ACHN (cell line): ENCODE measurements around the gene MYO1A.

ENCODE experiments used
- DNase-seq: peaks from one replicate; pipeline ENCODE4 v3.0.0-alpha.2; 2015
- in situ Hi-C: cut with HindIII; loops from 2 replicates; pipeline ENCODE4 v1.10.0; 2017; ENCODE audit warnings: low sequenced_read_pairs, low pct_ligation_motif_present, low pct_unique_long_range_greater_than_20kb

The MYO1A gene

DNA sequence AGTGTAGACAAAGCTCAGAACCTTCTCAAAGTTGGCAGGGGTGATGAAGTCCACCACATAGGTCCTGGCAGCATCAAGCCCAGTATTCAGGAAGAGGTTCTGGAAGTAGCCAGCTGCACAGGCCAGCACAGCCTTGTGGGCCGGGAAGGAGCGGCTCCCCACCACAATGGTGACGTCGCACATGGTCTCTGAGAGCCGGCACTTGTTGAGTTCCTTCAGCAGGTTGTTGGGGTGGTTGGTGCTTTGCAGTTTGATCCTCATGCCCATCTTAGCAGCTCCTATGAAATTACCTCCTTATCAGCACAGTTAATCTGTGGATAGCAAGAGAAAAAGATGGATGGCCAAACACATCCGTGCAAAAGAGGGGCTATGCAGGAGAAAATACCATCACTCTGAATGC lies 45.3 kb downstream of the MYO1A start:
- DNase-seq: no peak
- in situ Hi-C loops: no loop called here

DNA sequence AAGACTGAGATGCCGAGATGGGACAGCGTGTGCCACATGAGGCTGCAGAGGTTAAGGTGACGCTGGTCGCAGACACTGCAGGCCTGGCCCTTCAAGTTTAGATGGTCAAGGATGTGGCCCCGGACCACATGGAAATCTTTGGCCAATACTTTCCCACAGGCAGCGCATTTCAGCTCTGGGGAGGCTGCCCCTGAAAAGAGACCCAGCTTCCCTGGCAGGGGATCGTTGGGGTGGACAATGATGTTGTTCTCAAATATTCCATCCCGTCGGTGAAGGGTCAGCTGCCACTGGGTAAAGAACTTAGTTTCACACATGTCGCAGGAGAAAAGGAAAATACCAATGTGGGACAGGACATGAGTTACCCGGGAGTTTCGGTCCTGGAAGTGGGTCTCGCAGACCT lies 46.5 kb downstream of the MYO1A start:
- in situ Hi-C loops: no loop called here
- DNase-seq: no peak

DNA sequence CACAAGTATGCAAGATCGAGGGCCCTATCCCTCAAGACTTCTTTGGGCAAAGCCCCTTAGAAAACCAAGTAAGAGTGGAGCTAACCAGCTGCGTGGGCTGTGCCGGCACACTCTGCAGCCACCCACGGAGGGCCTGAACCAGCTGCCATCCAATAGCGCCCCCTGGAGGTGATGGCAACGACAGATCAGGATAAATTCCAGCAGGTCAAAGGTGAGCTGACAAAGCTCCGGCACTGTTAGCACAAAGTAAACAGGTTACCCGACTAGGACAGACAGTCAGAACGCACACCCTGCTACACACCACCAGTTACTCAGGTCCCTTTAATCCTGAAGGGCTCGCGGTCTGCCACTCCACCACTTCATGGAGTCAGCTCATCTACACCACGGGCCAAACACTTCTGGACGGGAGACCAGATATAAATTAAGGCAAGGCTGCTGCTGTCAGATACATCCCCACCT lies 48.5 kb downstream of the MYO1A start:
- in situ Hi-C loops: no loop called here
- DNase-seq: peak; percentile 70

DNA sequence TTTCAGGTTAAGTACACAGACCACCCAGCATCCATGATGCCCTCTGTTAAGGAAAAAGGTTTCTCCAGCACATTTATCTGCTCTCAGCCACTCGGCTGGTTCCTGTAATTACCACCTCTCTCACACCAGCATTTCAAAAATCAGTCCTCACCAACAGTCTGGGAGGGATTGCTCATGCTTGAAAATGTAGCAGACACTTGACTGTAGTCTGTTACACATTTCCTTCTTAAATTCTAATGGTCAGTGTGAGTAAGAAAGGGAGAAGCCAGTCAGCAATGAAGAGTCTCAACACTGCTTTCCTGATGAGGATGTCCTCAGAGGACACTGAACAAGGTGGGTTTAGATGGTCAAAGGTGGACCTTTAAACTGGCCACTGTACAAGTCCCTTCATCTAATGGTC lies 49.5 kb downstream of the MYO1A start:
- DNase-seq: peak; percentile 42
- in situ Hi-C loops: no loop called here

DNA sequence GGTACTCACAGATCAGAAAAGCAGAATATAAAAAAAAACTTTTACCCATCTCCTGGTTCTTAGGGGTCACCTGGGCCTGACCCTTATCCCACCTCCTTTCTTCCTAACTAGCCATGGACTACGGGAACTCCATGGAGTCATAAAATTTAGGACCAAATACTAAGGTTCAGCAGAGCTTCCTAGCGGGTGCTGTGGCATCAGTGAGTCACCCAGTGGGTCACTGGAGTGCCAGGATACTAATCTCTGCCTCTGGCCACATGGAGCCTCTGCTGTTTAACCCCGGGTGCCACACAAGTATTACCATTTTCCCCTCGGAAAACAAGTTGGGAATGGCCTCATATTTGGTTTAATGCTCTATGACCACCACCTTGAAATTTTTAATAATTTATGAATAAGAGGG lies 50.5 kb downstream of the MYO1A start:
- peak; percentile 33 for DNase-seq
- in situ Hi-C loops: no loop called here

DNA sequence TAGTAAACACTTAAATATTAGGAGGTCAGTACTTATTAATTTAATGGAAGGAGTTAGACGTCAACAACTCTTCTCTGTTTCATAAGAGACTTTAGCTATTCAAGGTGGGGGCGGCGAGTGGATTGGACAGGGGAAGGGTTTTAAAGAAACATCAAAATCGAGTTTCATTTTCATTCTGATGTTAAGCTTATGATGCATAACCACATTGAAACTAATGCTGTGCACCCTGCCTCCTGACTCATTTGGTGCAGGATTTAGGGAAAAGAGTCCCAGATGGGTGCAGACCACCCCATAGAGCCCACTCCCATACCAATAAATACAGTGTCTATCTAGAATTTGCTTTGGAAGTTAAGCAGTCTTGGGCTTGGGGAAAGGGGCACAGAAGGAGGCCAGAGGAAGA lies 50.9 kb downstream of the MYO1A start:
- in situ Hi-C loops: no loop called here
- DNase-seq: no peak

DNA sequence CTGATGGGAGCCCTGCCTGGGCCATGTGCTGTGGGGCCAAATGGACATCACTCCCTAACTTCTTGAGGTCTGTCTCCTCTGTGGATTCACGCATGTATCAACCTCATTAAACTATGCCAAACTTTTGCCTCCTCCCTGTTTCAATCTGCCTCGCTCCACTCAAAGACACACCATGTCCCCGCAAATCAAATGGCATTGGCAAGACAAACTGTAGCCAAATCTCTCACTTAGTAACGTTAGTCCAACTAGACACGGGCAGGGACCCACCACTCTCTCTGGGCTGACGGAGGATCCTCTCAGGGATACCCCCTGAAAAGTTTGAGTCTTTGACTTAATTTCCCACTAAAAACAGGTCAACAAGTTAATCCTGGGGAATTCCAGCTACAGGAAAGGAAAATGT lies 51.6 kb downstream of the MYO1A start:
- in situ Hi-C loops: no loop called here
- no peak for DNase-seq

DNA sequence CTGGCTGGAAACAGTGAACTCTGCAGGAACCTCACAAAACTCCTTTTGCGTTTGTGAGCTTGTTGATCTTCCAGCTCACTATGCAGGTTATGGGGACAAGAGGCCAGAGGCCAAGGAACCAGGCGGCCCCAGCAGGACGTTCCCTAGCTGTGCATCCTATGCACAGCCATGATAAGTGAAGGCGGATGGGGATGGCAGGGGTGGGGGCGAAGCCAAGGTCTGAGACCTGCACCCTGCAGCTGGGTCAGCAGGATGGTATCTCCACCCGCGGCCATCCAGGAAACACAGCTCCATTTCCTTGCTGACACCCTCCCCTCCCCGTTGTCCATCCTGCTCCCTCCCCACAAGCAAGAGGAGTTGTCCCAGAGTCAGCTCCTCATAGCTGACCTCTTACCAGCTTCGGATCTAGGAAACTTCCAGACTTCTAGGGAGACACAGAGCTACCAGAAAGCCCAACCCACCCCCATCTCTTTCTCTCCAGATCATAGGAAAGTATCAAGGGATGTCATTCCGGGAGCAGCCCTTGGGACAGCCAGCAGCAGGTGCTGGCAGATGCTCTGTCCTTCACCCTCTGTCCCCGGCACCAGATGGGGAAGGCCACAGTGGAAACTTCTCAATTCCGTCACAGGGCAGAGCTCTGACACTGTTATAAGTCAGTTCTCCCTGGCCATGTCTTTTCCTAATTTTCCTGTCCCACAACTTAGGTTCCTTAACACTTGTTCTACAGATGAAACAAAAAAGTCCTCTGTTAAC lies 53.0 kb downstream of the MYO1A start:
- no peak for DNase-seq
- in situ Hi-C loops: no loop called here

DNA sequence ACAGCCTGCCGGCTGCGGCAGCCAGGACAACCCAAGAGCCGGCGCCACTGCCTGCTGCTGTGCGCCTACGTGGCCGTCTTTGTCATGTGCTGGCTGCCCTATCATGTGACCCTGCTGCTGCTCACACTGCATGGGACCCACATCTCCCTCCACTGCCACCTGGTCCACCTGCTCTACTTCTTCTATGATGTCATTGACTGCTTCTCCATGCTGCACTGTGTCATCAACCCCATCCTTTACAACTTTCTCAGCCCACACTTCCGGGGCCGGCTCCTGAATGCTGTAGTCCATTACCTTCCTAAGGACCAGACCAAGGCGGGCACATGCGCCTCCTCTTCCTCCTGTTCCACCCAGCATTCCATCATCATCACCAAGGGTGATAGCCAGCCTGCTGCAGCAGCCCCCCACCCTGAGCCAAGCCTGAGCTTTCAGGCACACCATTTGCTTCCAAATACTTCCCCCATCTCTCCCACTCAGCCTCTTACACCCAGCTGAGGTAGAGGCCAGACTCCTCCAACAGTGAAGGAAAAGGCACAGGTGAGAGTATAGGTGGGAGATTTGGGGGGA lies 53.9 kb downstream of the MYO1A start:
- DNase-seq: no peak
- in situ Hi-C loops: no loop called here

DNA sequence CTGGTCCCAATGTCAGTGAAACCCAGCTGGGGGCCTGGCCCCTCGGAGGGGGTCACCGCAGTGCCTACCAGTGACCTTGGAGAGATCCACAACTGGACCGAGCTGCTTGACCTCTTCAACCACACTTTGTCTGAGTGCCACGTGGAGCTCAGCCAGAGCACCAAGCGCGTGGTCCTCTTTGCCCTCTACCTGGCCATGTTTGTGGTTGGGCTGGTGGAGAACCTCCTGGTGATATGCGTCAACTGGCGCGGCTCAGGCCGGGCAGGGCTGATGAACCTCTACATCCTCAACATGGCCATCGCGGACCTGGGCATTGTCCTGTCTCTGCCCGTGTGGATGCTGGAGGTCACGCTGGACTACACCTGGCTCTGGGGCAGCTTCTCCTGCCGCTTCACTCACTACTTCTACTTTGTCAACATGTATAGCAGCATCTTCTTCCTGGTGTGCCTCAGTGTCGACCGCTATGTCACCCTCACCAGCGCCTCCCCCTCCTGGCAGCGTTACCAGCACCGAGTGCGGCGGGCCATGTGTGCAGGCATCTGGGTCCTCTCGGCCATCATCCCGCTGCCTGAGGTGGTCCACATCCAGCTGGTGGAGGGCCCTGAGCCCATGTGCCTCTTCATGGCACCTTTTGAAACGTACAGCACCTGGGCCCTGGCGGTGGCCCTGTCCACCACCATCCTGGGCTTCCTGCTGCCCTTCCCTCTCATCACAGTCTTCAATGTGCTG lies 54.6 kb downstream of the MYO1A start:
- in situ Hi-C loops: no loop called here
- no peak for DNase-seq

DNA sequence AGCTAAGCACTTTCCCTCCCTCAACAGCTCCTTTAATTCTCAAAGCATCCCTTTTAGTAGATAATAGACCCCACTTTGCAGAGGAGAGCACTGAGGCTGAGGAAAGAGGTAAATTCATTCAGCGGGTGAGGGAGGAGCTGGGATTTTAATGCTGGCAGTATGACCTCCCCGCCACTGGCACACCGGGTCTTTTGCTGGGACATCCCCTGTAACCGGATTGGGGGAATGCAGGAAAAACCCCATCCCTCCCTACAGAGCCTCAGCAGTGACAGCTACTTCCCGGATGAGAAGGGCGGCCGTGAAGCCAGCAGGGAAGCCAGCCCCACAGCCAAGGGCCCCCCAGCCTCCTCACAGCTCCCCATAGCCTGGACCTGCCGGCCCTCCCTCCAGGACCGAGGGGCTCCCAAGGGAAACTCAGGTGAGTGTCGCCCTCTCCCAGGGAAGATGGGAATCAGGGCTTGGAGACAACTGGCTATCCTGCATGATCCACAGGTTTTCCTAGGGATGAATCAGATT lies 55.6 kb downstream of the MYO1A start:
- in situ Hi-C loops: no loop called here
- DNase-seq: no peak

DNA sequence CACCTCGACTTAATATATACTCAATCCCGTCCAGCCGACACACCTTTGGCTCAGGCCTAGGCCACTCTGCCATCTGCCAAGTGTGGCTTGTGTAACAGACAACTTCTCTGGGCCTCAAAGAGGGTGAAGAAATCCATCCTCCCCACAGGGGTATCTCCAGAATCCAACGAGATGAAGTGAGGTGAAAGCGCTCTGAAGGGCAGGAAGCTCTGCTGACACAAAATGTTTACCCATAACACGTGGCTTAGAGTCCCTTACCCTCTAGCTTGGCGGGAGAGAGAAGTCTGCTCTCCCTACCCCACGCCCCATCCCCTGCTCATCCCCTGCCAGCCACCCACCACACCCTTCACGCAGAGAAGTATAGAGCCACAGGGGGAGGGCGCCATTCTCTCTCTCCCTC lies 56.6 kb downstream of the MYO1A start:
- DNase-seq: no peak
- in situ Hi-C loops: no loop called here

DNA sequence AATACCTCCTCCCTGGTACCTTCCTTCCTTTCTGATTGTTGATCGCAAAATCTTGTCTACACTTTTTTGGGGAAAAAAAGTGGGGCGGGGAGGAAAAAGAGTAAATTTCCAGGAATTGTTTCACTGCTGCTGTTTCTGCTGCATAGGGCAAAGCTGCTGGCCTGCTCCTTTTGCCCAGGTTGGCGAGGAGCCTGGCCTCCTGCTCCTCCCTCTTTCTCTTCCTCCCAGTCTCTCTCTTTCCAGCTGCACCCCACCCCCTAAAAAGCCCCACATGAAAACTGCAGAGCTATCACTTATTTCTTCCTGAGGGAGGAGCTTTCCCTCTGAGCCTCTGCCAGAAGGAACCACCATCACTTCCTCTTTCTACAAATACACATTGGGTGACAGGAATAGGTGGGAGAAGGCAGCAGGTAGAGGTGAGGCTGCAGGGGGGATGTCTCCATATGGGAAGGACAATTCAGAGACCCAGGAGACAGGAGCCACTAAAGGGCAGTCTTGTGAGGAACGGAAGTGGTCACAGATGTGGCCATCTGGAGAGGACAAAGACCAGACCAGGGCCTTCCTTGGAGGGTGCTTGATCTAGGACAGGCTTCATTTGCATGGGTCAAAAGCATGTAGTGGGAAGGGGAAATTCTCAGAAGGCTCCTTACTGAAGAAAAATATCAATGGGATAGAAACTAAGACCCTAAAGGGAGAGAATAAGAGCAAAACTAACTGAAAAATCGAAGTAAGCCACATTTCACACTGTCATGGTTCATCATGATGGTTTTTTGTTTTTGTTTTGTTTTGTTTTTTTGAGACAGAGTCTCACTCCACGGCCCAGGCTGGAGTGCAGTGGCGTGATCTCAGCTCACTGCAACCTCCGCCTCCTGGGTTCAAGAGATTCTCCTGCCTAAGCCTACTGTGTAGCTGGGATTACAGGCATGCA lies 58.3 kb downstream of the MYO1A start:
- in situ Hi-C loops: no loop called here
- DNase-seq: no peak

DNA sequence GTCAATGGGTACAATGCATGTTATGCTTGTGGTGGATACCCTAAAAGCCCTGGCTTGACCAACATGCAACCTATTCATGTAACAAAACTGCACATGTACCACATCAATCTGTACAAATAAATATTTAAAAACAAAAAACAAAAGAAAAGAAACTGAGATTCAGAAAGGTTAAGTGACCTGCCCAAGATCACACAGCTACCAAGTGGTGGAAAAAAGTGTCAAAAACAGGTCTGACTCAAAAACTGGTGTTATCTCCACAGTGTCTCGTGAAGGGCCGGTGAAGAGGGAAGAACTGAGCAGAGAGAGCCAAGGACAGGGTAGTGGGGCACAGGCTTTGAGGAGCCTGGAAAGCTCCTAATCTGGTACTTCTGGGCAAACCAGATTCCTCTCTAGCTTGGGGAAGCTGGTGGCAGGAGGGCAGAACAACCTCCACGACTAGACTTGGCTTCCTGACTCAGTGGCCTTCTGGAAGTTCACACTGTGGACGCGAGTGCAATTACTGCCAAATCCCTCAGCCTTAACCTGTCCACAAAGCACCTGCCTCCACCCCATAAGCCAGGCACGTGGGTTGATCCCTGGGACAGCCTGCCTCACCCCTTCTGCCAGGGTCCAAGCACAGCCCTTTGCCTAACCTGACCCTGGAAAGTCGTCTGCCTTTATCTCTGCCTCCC lies 59.1 kb downstream of the MYO1A start:
- in situ Hi-C loops: no loop called here
- no peak for DNase-seq

DNA sequence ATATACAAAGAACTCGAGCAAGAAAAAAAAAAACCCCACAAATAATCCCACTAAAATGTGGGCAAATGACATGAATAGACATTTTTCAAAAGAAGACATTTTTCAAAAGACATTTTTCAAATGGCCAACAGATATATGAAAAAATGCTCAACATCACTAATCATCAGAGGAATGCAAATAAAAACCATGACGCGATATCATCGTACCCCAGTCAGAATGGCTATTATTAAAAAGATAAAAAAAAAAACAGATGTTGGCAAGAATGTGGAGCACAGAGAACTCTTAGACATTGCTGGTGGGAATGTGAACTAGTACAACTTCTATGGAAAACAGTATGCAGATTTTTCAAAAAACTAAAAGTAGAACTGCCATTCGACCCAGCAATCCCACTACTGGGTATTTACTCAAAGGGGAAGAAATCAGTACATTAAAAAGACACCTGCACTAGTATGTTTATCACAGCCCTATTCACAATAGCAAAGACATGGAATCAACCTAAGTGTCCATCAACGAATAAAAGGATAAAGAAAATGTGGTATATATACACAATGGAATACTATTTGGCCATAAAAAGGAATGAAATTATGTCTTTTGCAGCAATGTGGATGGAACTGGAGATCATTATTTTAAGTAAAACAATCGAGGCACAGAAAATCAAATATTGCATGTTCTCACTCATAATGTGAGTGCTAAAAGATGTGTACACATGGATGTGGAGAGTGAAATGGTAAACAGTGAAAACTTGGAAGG lies 59.9 kb downstream of the MYO1A start:
- in situ Hi-C loops: no loop called here
- no peak for DNase-seq

DNA sequence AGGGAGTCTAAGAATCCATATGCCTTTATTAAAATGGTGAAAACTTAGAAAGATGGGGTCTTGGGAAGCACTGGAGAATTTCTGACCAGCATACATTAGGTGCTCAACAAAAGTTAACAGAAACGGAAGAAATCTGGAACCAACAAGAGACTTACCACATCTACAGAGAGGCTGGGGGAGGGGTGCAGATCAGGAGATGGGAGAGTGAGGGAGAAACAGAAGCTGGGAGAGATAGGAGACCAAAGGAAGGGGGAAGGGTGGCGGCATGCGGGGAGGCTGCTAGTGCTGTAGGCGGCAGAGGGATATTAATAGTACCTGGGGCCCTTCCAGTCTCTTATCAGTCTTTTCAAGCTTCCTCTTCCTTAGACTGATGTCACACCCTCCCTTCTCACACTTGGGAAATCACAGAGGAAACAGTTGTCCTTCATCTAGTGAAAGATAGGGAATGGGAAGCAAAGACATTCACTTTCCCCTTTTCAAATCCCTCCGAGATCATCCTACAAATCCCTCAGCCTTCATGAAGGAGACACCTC lies 61.7 kb downstream of the MYO1A start:
- in situ Hi-C loops: no loop called here
- no peak for DNase-seq

DNA sequence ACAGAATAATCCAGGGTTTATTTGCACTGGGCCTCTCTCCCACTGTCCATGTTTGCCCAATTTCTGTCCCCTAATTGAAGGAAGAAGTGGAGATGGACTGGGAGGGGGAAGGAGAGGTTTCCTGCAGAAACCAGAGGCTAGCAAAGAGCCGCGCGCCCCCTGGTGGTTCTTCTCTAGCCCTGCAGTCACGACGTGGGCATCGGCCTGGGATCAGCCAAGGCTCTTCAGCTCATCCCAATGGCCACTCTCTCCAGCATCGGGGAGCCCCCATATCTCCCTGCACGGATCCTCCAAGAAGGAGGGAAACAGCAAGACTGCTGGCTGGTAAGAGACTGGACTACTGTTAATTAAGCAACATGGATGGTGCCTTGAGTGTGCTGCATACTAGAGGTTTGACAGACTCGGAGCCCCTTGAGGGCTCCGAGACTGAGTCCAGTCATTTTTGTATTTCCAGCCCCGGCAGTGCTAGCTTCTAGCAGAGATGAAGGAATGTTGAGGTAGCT lies 62.3 kb downstream of the MYO1A start:
- in situ Hi-C loops: no loop called here
- peak; percentile 80 for DNase-seq
